Measurements from ENCODE around the gene SLC39A12.

The SLC39A12 gene

GRCh38 chr10:18059826-18060559 is 108.3 kb downstream of the SLC39A12 start:
- DNase-seq (ENCODE audit: low spot score): no peak

- DNase-seq (ENCODE audit: low spot score): no peak
Observed at GRCh38 chr10:18066947-18067346, 115.2 kb downstream of the SLC39A12 start.

- DNase-seq (ENCODE audit: low spot score): no peak
Observed at GRCh38 chr10:18068401-18068800, 116.7 kb downstream of the SLC39A12 start.

- no peak for DNase-seq (ENCODE audit: low spot score)
Observed at GRCh38 chr10:18071591-18071990, 119.9 kb downstream of the SLC39A12 start.

GRCh38 chr10:18073314-18073713 is 121.6 kb downstream of the SLC39A12 start:
- no peak for DNase-seq (ENCODE audit: low spot score)

GRCh38 chr10:18075881-18076280 is 124.2 kb downstream of the SLC39A12 start:
- no peak for DNase-seq (ENCODE audit: low spot score)

GRCh38 chr10:18079665-18080295 is 128.1 kb downstream of the SLC39A12 start:
- DNase-seq (ENCODE audit: low spot score): peak; percentile 16

- DNase-seq (ENCODE audit: low spot score): no peak
Observed at GRCh38 chr10:18082381-18082780, 130.7 kb downstream of the SLC39A12 start.

- no peak for DNase-seq (ENCODE audit: low spot score)
Observed at GRCh38 chr10:18085855-18086254, 134.1 kb downstream of the SLC39A12 start.

- DNase-seq (ENCODE audit: low spot score): no peak
Observed at GRCh38 chr10:18086746-18087145, 135.0 kb downstream of the SLC39A12 start.

- DNase-seq (ENCODE audit: low spot score): peak; percentile 28
Observed at GRCh38 chr10:18087355-18087754, 135.6 kb downstream of the SLC39A12 start.

Measured in pons (tissue), 1 donor.